ENCODE measurements around the gene TMEM169.

The TMEM169 gene, protein sequence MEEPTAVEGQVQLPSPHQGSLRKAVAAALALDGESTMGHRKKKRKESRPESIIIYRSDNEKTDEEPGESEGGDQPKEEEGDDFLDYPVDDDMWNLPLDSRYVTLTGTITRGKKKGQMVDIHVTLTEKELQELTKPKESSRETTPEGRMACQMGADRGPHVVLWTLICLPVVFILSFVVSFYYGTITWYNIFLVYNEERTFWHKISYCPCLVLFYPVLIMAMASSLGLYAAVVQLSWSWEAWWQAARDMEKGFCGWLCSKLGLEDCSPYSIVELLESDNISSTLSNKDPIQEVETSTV

DNA sequence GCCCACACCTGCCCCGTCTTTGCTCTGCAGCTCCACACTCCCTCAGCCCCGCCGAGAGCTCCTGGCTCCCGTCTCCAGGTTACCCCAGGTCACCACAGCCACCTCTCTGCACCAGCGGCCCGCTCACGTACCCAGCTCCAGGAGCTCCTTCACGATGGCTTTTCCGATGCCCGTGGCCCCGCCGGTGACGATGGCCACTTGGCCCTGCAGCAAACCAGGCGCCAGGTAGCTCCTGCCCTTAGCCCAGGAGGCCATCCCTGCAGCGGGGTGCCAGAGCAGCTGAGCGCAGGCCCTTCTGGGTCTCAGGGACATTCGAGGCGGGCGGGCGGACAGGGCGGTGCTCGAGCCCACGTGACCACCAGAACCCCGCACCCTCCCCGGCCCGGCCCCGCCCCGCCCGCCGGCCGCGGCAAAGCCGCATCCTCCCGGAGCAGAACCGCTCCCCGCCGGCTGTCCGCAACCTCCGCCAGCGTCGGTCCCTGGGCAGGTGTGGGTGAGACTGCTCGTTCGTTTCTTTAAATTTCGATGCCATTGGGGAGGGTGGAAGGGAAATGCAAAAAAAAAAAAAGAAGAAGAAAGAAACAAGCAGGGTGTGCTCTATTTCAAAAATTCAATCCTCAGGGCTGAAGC is at the start of gene TMEM169, which contains the start of gene PECR:
Gene TMEM169, plus strand, starts transcription at position 433 of the 630 bp plus-strand sequence. CDS start 14,045 bp downstream, outside the sequence.
Gene PECR, minus strand, starts transcription at position 323 of the 630 bp plus-strand sequence. Its CDS starts 68 bp downstream, at position 255.
- peak; percentile 71 for DNase-seq (ENCODE audit: low spot score)

DNA sequence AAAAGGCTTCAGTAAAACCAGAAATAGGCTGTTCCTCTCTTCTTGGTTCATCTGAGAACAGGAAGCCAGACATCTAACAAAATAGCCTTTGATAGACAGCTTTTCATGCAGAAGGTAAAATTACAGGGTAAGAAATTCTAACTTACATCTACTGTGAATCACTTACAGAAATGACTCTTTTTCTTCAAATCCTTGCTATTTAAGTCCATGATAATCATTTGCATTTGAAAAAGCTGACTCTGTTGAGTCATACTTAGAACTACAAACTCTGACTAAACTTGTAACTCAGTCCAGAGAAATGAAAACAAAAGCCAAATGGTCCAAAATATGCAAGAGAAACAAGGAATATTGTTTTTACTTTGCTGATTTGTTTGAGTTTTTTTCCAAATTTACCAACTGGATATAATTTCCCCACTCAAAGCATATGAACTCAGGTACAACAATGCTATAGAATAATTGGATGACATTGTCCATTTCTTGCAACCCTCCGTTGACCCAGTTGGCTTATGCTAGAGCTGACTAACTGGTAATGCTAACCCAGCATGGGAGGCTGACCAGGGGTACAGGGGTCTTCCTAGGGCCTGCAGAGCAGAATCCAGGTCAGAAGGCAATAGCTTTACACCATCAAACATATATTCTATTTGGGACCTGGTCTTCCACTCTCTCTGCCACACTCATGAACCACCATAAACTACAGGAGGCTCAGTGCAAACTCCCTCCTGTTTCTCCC is 49.6 kb upstream of the TMEM169 start:
- peak; percentile 81 for DNase-seq (ENCODE audit: low spot score)

DNA sequence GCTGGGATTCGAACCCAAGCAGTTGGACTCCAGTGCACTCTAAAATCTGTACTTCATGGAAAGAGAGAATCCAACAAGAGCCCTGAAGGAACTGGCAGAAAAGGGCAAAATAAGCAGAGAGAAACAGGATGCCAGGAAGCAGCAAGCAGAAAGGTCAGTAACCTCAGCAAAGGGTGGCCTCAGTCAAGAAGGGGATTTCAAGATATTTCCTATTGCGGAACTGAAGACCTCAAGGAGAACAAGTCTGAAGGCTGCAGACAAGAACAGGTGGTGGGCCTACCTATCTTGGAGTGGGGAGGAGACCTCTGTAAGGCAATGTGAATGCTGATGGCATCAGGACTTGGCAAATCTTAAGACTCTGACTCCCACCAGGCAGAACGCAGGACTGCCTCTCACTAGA is 48.3 kb upstream of the TMEM169 start:
- DNase-seq (ENCODE audit: low spot score): no peak

DNA sequence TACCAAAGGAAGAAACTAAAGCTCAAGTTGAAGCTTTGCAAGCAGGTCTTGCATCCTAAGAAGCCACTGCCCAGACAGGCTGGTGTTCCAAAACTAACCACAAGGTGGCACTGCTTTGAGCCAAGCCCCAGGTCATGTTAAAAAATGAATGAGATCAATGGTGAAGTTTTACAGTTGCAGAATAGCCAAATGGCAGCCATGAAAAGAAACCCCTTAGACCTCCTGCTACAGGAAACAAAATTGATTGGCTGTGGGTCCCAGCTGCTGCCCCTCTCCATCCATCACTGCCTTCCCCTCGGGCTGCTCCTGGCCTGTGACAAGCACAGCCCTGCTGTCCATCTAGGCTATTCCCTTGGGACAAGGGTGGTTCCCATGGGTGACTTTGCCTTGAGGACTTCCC is 47.7 kb upstream of the TMEM169 start:
- peak; percentile 83 for DNase-seq (ENCODE audit: low spot score)

DNA sequence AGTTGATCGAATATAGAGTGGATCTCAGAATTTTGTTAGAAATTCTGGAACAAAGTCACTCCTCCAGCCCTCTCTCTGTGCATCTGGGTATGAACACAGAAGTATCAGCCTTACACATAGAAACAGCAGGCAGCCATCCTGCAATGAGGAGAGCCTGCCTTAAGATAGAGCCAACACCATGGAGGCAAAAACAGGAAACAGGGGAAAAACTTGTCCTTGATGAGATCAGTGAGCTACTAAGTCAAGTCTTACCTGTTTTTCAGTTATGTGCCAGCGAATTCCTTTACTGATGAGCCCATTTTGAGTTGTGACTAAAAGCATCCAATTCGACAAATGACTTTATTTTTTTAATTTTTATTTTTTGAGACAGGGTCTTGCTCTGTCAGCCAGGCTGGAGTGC is 41.8 kb upstream of the TMEM169 start:
- DNase-seq (ENCODE audit: low spot score): no peak

DNA sequence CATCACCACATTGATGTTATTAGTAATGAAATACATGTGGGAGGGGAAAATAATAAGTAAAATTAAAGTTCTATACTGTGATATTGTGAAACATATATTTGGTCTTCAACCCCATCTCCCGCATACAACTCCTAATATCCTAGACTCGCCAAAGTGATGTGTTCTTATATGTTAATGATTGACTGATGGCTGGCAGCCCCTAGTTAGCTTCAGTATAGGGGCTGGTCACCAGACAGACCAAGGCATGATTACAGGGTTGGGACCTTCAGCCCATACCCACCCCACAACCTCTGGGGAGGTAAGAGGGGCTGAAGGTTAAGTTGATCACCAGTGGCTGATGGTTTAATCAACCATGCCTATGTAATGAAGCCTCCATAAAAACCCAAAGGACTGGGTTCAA is 40.3 kb upstream of the TMEM169 start:
- no peak for DNase-seq (ENCODE audit: low spot score)

DNA sequence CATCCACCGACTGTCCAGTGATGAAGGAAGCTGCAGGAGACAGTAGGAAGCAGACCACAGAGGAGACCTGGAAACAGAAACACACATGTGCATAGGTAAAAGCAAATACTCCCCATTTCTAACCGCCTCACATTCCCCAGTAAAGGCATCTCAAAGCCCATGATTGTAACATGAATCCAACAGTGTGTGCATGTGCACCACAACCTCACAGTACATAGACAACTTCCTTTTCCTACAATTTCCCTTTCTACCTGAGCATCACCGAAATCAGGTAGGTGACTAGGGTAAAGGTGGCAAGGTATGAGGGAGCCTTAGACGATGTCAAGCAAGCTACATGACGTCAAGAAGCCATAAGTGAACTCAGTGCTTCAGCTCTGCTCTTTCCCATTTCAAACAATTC is 37.8 kb upstream of the TMEM169 start:
- DNase-seq (ENCODE audit: low spot score): no peak

DNA sequence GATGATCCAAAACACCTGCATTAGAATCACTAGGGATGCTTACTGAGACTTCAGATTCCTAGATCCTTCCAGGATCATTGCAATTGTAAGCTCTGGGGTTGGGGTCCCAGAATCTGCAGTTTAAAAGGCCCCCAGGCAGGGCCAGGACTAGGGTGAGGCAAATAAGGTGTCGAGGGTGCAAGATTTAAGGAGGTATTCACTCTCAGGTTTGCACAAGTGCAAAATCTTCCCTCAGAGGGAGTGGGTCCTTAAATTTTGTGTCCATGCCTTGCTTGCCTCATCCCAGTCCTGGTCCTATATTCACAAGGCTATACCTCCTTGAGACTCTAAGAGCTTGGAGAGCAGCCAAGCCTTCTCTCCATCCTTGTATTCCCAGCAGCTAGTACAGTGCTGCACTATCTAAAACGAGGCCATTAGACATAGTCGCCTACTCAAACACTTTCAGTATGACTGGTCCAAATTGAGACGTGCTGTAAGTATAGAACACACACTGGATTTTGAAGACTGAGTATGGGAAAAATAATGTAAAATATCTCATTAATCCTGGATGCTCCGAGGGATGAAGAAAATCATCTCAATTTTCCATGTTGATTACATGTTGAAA is 36.7 kb upstream of the TMEM169 start:
- peak; percentile 50 for DNase-seq (ENCODE audit: low spot score)

DNA sequence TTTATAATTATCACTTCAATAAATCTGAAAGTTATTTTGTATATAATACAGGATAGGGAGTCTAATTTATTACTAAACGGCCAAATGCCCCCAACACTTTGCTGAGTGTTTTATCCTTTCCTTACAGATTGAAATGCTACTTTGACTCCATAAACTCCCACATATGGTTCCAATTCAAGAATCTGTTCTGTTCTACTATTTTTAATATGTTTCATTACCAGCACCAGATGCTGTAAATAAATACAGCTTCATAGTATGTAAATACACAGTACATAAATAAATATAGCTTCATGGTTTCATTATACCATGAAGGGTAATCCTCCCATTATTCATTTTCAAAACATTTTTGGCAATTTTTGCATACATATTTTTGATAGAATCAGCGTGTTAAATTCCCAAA is 34.3 kb upstream of the TMEM169 start:
- DNase-seq (ENCODE audit: low spot score): no peak

DNA sequence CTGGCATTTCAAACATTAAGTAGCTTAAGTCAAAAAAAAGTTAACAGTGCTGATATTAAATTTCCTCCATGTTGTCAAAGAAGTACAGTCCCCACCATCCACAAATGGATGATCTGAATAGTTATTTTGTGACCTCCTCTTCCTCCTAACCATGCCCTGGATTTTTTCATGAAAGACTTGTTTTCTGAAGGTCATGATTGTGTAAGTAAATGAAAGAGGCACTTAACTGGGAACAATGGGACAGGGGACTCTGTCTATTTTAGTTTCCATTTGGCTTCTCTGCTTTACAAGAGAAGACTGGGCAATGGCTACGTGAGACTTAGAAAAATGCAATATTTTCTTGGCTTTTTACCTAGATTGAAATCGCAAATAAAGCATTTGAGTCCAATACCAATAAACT is 32.3 kb upstream of the TMEM169 start:
- no peak for DNase-seq (ENCODE audit: low spot score)

DNA sequence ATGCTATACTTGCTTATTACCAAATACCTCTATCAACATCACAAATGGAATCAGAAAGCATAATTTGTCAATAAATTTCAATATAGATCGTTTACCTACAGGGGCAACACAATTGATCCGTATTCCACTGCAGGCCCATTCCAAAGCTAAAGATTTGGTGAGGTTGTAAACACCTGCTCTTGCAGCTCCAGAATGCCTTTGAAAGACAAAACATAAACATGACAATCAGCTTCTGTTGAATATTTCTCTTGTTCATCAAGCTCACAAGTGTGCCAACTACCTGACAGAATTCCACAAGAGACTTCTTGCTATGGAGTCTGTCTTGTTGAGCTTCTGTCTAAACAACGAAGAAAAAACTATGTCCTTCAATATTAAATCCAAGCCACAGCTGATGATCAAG is 30.4 kb upstream of the TMEM169 start:
- DNase-seq (ENCODE audit: low spot score): no peak

DNA sequence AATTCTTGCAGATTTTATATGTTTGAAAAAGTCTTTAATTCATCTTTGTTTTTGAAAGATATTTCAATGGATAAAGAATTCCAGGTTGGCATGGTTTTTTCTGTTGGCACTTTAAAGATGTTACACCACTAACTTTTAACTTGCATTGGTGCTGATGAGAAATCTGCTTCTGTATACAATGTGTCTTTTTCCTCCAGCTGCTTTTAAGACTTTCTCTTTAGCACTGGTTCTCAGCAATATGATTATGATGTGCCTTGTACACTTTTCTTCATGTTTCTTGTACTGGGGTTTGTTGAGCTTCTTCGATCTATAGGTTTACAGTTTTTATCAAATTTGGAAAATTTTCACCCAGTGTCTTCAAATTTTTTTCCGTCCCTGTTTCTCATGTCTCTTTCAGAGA is 29.3 kb upstream of the TMEM169 start:
- no peak for DNase-seq (ENCODE audit: low spot score)

DNA sequence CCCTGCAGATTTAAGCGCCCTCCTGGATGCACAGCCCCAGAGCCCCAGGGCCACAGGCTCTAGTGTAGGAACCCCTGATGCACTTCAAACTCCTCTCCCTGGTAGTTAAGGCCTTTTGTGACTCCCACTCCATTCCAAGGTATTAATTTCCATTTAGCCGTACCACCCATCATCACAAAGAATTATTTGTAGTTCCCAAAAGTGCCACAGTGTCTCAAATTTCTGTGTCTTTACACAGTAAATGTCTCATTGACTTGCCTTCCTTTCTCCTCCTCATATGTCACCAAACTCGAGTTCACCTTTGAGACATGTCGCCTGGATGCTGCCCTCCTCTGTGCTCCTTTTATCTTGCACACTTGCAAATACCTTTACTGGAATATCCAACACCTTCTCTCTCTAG is 26.0 kb upstream of the TMEM169 start:
- no peak for DNase-seq (ENCODE audit: low spot score)

DNA sequence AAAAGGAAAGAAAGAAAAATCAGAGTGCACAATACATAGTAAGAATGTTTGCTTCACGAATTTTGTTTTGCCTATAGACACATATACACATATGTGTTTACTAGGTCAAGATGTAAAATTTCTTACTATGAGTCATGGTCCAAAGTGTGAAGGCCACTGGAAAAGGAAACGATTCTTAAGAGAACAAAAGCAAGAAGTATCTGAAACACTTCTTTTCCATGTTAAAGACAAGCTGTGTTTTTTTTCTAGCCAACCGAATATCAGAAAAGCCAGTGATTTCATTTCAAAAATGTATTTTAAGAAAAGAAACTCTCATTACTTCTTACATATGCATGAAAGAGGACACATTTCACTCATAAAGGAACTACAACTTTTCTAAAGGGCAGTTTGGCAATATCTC is 25.0 kb upstream of the TMEM169 start:
- DNase-seq (ENCODE audit: low spot score): peak; percentile 18

DNA sequence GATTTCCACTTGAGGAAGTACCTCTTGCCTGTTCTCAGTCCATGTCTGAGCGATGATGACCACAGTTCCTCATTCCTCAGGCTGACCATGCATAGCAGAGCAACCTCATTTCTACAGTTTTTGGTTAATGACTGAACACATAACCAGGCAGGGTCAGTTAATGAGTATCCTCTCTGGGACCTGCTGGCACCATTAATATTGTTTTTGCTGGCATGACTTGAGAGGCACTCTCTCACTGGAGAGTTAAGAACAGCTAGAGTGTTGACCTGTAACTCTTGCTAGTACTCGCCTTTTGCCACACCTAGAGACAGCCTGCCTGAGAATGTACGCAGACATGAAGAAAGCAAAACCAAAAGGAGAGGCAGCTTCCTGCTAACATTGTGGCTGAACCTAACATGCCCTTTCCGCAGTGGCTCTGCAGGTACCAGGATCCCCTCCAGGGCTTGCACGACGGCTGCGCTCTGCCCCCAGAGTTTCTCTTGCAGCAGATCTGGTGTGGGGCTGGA is 24.0 kb upstream of the TMEM169 start:
- peak; percentile 59 for DNase-seq (ENCODE audit: low spot score)

DNA sequence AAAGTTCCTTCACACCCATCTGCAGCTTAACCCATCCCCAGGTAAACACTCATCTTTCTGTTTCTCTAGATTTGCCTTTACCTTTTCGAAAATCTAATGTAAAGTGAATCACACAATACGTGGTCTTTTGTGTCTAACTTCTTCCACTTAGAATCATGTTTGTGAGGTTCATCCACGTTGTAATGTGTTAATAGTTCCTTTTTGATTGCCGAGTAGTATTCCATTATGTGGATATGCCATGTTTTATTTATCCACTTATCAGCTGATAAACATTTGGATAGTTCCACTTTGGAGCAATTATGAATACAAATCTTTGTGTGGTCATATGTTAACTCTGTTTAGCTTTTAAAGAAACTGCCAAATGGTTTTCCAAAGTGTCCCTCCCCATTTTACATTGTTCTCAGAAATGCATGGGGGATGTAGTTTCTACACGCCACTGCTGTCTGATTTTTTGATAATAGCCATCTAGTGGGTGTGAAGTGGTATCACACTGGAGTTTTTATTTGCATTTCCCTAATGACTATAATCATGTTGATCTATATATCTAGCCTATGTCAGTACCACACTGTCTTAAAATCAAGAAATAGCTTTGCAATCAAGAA is 22.4 kb upstream of the TMEM169 start:
- DNase-seq (ENCODE audit: low spot score): no peak

DNA sequence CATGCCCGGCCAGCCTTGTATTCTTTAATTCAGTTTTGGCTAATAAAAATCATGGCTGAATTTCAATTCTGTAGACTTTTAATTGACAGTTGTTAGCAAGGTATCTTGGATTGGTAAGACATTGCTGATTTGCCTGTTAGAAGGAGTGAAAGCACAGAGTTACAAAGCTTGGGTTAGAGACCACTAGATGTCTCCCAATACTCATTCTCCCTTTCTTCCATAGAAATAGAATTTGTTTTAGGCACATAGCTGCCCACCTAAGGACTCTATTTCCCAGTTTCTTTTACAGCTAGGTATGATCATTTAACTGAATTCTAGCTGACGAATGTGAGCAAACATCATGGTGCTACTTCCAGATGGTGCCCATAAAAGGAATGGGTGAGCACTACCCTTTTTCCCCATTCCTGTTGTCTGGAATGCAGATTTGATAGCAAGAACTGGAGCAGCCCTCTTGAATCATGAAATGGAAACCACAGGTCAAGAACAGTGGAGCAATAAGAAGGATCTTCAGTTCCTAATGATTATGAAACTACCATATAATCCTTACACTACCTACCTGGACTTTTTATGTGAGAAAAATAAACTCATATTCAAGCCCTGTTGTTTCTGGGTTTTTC is 17.6 kb upstream of the TMEM169 start:
- no peak for DNase-seq (ENCODE audit: low spot score)

DNA sequence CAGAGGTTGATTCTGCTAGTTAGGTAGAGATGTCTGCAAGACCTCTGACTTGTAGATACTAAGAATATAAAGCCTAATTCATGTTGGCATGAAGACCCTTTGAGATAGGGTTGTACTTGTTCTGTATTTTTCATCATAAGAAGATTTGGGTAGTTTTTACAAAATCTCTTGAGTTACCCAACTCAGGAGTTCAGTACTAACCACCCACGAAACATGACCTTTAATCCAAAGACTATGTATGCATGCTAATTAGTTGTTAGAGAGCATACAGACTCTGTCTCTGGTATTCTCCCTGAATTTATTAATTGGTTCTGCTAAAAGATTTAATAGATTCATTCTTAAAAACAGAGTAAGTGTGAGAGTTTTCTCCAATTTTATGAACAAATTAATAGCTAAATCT is 17.1 kb upstream of the TMEM169 start:
- no peak for DNase-seq (ENCODE audit: low spot score)

DNA sequence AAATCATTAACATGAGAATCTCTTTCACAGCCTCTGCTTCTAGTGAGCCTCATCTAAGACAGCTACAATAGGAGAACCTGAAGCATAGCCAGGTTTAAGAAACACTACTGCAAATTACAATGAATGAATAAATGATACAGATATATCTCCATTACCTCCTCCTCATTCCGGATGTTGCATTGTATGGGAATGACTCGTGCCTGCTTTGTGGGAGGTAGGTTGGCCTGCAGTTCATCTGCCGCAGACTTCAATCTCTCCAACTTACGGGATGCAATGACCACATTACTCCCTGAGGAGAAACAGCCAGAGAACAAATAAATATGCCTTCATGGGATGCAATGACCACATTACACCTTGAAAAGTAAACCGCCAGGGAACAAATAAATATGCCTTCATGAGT is 15.5 kb upstream of the TMEM169 start:
- DNase-seq (ENCODE audit: low spot score): no peak

DNA sequence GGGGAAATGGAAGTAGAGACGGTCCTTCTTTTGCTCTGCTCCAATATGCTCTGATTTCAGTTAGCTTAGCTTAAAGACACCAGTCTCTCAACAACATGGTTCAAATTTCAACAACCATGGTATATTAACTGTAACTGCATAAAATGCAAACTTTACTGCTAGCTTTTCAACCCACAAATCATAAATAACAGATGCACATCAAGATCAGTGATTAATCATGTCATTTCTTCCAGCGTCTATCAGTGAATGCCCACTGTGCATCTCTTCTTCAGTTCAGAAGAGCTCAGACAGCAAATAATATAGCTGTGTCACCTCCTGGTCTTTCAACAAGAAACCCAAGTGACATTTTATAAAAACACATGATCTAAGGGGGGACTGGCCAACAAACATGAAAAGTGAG is 12.7 kb upstream of the TMEM169 start:
- DNase-seq (ENCODE audit: low spot score): no peak

DNA sequence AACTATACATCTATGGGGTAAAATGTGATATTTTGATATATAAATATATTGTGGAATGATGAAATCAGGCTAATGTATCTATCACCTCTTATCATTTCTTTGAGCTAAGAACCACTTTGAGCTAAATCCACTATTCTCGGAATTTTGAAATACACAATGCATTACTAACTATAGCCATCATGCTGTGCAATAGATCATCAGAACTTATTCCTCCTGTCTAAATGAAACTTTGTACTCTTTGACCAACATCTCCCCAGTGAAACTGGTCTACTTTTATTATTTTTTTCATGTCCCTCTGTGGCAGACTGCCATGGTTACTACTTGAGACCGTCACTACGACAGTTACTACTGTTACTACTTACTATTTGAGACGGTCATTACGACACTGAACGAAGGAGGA is 11.5 kb upstream of the TMEM169 start:
- DNase-seq (ENCODE audit: low spot score): no peak

All from activated CD4-positive, alpha-beta T cell treated with anti-CD3 and anti-CD28 coated beads, Interleukin-2, Interleukin-4, amounts not matched to agents 100 ng/mL and 50 ng/mL, durations not matched to agents 16 hours and 8 hours (primary cell).